ENCODE results near the gene SLC25A52.
"Not testable (repeated sequence)": the region's sequence is repeated elsewhere in the genome, so short reads cannot be mapped to it uniquely, and the experiment has no call there.

The SLC25A52 gene

GRCh38 chr18:31741097-31741735 is 19.5 kb downstream of the SLC25A52 start:
- DNase-seq (ENCODE audit: extremely low read depth in 1 of 2, low read depth in 1 of 2) = peak; percentile 12 to 19

- no peak for DNase-seq (ENCODE audit: extremely low read depth in 1 of 2, low read depth in 1 of 2)
Observed at GRCh38 chr18:31740180-31740579, 20.5 kb downstream of the SLC25A52 start.

- no peak for DNase-seq (ENCODE audit: extremely low read depth in 1 of 2, low read depth in 1 of 2)
Observed at GRCh38 chr18:31739651-31740050, 21.0 kb downstream of the SLC25A52 start.

GRCh38 chr18:31738460-31739407 is 21.9 kb downstream of the SLC25A52 start:
- DNase-seq (ENCODE audit: extremely low read depth in 1 of 2, low read depth in 1 of 2) = no peak

GRCh38 chr18:31736630-31737029 is 24.1 kb downstream of the SLC25A52 start:
- no peak for DNase-seq (ENCODE audit: extremely low read depth in 1 of 2, low read depth in 1 of 2)

- DNase-seq (ENCODE audit: extremely low read depth in 1 of 2, low read depth in 1 of 2) = no peak
Observed at GRCh38 chr18:31731628-31732027, 29.1 kb downstream of the SLC25A52 start.

GRCh38 chr18:31729196-31729595 is 31.5 kb downstream of the SLC25A52 start:
- not testable (repeated sequence) for DNase-seq (ENCODE audit: extremely low read depth in 1 of 2, low read depth in 1 of 2)

GRCh38 chr18:31723990-31724711 is 36.5 kb downstream of the SLC25A52 start:
- no peak for DNase-seq (ENCODE audit: extremely low read depth in 1 of 2, low read depth in 1 of 2)

- DNase-seq (ENCODE audit: extremely low read depth in 1 of 2, low read depth in 1 of 2) = no peak
Observed at GRCh38 chr18:31723639-31723989, 37.1 kb downstream of the SLC25A52 start.

GRCh38 chr18:31722369-31722957 is 38.2 kb downstream of the SLC25A52 start:
- DNase-seq (ENCODE audit: extremely low read depth in 1 of 2, low read depth in 1 of 2) = peak; percentile 26 to 43

GRCh38 chr18:31721601-31722000 is 39.1 kb downstream of the SLC25A52 start:
- no peak for DNase-seq (ENCODE audit: extremely low read depth in 1 of 2, low read depth in 1 of 2)

GRCh38 chr18:31720867-31721266 is 39.8 kb downstream of the SLC25A52 start:
- DNase-seq (ENCODE audit: extremely low read depth in 1 of 2, low read depth in 1 of 2) = no peak

- DNase-seq (ENCODE audit: extremely low read depth in 1 of 2, low read depth in 1 of 2) = no peak
Observed at GRCh38 chr18:31719363-31720006, 41.2 kb downstream of the SLC25A52 start.

- no peak for DNase-seq (ENCODE audit: extremely low read depth in 1 of 2, low read depth in 1 of 2)
Observed at GRCh38 chr18:31718386-31718785, 42.3 kb downstream of the SLC25A52 start.

- no peak for DNase-seq (ENCODE audit: extremely low read depth in 1 of 2, low read depth in 1 of 2)
Observed at GRCh38 chr18:31716362-31716761, 44.3 kb downstream of the SLC25A52 start.

GRCh38 chr18:31711365-31712172 is 49.1 kb downstream of the SLC25A52 start:
- no peak for DNase-seq (ENCODE audit: extremely low read depth in 1 of 2, low read depth in 1 of 2)

GRCh38 chr18:31710826-31711225 is 49.9 kb downstream of the SLC25A52 start:
- no peak for DNase-seq (ENCODE audit: extremely low read depth in 1 of 2, low read depth in 1 of 2)

Data from activated CD8-positive, alpha-beta memory T cell treated with anti-CD3 and anti-CD28 coated beads for 1 hour (primary cell).